MM.1S (cell line): ENCODE measurements around the gene CALB2.

ENCODE experiments used
- DNase-seq: peaks from one replicate; pipeline ENCODE4 v3.0.0-alpha.2; 2015
- H2AFZ ChIP-seq: fragments of 300-600 bp; sonication (generic); 2 replicates; pipeline ENCODE4 v1.6.0; 2016; ENCODE audit warnings: antibody characterized with exemption, low read length
- H3F3A ChIP-seq: fragments of 300-600 bp; sonication (generic); 2 replicates; pipeline ENCODE4 v1.6.1; 2016; ENCODE audit warnings: mild to moderate bottlenecking, antibody characterized with exemption, low read length, moderate library complexity, mixed read lengths; ENCODE audit not compliant: insufficient read depth
- H3K27ac ChIP-seq: fragments of 300-600 bp; sonication (generic); 2 replicates; pipeline ENCODE4 v1.5.1; 2016; ENCODE audit warnings: mild to moderate bottlenecking, low read length
- H3K27me3 ChIP-seq: fragments of 300-600 bp; sonication (generic); replicated peaks from 2 replicates; pipeline ENCODE4 v1.6.0; 2016; ENCODE audit warnings: low read length; ENCODE audit not compliant: insufficient read depth
- H3K36me3 ChIP-seq: fragments of 300-600 bp; sonication (generic); replicated peaks from 2 replicates; pipeline ENCODE4 v1.6.1; 2016; ENCODE audit warnings: mild to moderate bottlenecking, low read length, mixed read lengths; ENCODE audit not compliant: insufficient read depth
- H3K4me1 ChIP-seq: fragments of 300-600 bp; sonication (generic); 2 replicates; pipeline ENCODE4 v1.6.1; 2016; ENCODE audit warnings: low read length, mixed read lengths
- H3K4me2 ChIP-seq: fragments of 300-600 bp; sonication (generic); 2 replicates; pipeline ENCODE4 v1.6.0; 2016; ENCODE audit warnings: low read depth, low read length
- H3K4me3 ChIP-seq: fragments of 300-600 bp; sonication (generic); 2 replicates; pipeline ENCODE4 v1.5.1; 2016; ENCODE audit warnings: low read length, mixed read lengths
- H3K79me2 ChIP-seq: fragments of 300-600 bp; sonication (generic); 2 replicates; pipeline ENCODE4 v1.6.1; 2016; ENCODE audit warnings: mixed run types, low read length, mixed read lengths
- H3K9ac ChIP-seq: fragments of 300-600 bp; sonication (generic); 2 replicates; pipeline ENCODE4 v1.6.1; 2016; ENCODE audit warnings: low read length, mixed read lengths
- H3K9me2 ChIP-seq: fragments of 300-600 bp; sonication (generic); replicated peaks from 2 replicates; pipeline ENCODE4 v1.6.1; 2016; ENCODE audit warnings: mild to moderate bottlenecking, low read length, mixed read lengths; ENCODE audit not compliant: insufficient read depth
- H3K9me3 ChIP-seq: fragments of 300-600 bp; sonication (generic); replicated peaks from 2 replicates; pipeline ENCODE4 v1.6.1; 2016; ENCODE audit warnings: mild to moderate bottlenecking, low read length, mixed read lengths; ENCODE audit not compliant: insufficient read depth
- H4K20me1 ChIP-seq: fragments of 300-600 bp; sonication (generic); 2 replicates; pipeline ENCODE4 v1.6.1; 2016; ENCODE audit warnings: mild to moderate bottlenecking, low read length, moderate library complexity, mixed read lengths; ENCODE audit not compliant: insufficient read depth
- EZH2 ChIP-seq: fragments of 300-600 bp; sonication (generic); optimal IDR thresholded peaks from 2 replicates; pipeline ENCODE3; 2017; ENCODE audit warnings: low read depth, mild to moderate bottlenecking, antibody characterized with exemption, low read length, mixed read lengths
- EZH2phosphoT487 ChIP-seq: fragments of 300-600 bp; sonication (generic); IDR thresholded peaks from 2 replicates; pipeline ENCODE4 v1.6.1; 2018; ENCODE audit warnings: antibody characterized with exemption, low read length
- TF ChIP-seq, protein P1 (sequence below): fragments of 300-600 bp; sonication (generic); IDR thresholded peaks from 2 replicates; pipeline ENCODE4 v1.5.1; 2016; ENCODE audit warnings: antibody characterized with exemption, low read length, mixed read lengths

The CALB2 gene

DNA sequence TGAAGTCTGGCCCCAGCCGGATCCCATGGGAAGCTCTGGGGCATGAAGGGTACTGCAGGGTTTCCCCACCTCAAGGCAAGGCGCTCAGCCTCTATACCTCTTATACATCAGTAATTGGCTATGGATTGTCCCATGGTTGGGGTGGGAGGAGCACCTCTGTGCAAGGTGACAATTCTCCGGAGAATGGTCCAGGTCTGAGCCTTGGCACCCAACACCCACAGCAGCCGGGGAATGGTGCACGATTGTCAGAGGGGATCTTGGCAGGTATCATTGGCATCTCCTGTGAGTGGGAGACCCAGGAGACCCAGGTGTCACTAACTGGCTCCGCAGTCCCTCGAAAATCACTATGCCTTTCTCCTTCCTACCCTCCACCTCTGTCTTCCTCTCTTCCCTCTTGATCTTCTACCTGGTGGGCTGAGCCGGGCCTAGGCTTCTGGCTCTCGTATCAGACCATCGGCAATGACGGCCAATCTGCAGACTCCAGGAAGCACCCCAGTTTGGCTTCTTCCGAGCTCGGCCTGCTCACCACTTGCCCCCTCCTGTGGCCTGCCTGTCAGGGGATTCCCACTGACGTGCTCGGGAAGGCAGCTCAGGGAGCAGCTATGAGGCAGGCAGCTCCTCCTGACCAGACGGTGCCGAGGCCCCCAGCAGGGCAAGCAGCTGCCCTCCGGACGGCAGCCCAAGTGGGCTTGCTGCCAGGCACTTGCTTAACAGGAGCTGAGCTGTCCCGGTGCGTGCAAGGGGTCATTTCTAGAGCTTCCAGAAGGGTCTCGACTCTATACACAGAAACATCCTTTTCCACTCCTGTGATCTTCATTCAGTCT, 10.0 kb upstream of the CALB2 start:
- no peak overlapping the region for H3K9ac ChIP-seq
- no peak overlapping the region for H3K4me2 ChIP-seq
- no peaks in the 10 kb centered on the region for H3K79me2 ChIP-seq
- no peak overlapping the region for H3K4me3 ChIP-seq
- no peaks in the 10 kb centered on the region for H3K9me2 ChIP-seq
- no peaks in the 10 kb centered on the region for H4K20me1 ChIP-seq
- no peaks in the 10 kb centered on the region for H3F3A ChIP-seq
- H3K36me3 ChIP-seq, result no peaks in the 10 kb centered on the region
- no peaks in the 10 kb centered on the region for H3K9me3 ChIP-seq
- H3K4me1 ChIP-seq, result no peaks in the 10 kb centered on the region
- no peak for DNase-seq
- no peak overlapping the region for H2AFZ ChIP-seq
- H3K27ac ChIP-seq, result no peak overlapping the region
- TF ChIP-seq, protein P1, sequence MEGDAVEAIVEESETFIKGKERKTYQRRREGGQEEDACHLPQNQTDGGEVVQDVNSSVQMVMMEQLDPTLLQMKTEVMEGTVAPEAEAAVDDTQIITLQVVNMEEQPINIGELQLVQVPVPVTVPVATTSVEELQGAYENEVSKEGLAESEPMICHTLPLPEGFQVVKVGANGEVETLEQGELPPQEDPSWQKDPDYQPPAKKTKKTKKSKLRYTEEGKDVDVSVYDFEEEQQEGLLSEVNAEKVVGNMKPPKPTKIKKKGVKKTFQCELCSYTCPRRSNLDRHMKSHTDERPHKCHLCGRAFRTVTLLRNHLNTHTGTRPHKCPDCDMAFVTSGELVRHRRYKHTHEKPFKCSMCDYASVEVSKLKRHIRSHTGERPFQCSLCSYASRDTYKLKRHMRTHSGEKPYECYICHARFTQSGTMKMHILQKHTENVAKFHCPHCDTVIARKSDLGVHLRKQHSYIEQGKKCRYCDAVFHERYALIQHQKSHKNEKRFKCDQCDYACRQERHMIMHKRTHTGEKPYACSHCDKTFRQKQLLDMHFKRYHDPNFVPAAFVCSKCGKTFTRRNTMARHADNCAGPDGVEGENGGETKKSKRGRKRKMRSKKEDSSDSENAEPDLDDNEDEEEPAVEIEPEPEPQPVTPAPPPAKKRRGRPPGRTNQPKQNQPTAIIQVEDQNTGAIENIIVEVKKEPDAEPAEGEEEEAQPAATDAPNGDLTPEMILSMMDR, result no peak
- no peak for TF ChIP-seq EZH2
- TF ChIP-seq EZH2phosphoT487, result no peak
- 0 out of 2 replicates have a peak, but pooled peaks cover 3% of the 10 kb centered on the region for H3K27me3 ChIP-seq

DNA sequence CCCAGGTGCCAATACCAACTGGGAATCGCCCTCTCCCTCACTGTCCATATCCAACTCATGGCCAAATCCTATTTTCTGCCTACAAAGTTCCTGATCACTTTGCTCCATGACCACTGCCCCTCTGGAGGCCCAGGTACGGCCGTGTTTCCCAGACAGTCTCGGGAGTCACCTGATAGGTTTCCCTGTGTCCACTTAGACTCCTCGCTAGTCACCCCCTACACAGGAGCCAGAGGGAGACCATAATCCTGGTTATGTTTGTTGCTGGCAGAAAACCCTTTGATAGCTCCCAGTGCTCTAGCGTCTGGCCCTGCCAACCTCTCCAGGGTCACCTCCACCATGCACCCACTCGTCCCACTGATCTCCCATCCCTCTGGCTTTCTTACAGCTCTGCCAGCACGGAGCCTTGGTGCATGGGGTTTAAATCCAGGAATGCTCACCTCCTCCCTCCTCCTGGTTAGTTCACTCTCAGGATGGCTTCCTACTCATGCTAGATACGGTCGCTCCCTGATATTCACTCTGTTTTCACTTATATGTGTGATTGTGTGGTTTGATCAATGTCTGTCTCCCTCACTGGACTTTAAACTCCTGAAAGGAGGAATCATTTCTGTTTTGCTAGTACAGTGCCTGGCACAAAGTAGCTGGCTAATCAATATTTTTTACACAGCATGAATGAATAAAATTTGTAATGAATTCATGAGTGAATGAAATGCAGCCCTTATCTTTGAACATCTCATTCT, 7.5 kb upstream of the CALB2 start:
- no peak overlapping the region for H3K4me3 ChIP-seq
- no peaks in the 10 kb centered on the region for H3K9me2 ChIP-seq
- DNase-seq, result no peak
- H3K27ac ChIP-seq, result no peak overlapping the region
- H3F3A ChIP-seq, result no peaks in the 10 kb centered on the region
- H3K36me3 ChIP-seq, result no peaks in the 10 kb centered on the region
- no peaks in the 10 kb centered on the region for H3K79me2 ChIP-seq
- peaks cover 9% of the 10 kb centered on the region; the same call in 1 of the 2 replicates for H3K27me3 ChIP-seq
- H2AFZ ChIP-seq, result no peak overlapping the region
- no peak overlapping the region for H3K4me2 ChIP-seq
- no peaks in the 10 kb centered on the region for H3K9me3 ChIP-seq
- no peak overlapping the region for H3K9ac ChIP-seq
- no peaks in the 10 kb centered on the region for H3K4me1 ChIP-seq
- TF ChIP-seq, protein P1, result no peak
- TF ChIP-seq EZH2, result no peak
- no peaks in the 10 kb centered on the region for H4K20me1 ChIP-seq

GRCh38 chr16:71351558-71351901, 7.0 kb upstream of the CALB2 start:
- Histone ChIP-seq H3K9me3 (no peaks in the 10 kb centered on the region), H3K4me1 (no peaks in the 10 kb centered on the region), H3K27ac (no peak overlapping the region), H3K9me2 (no peaks in the 10 kb centered on the region), H3F3A (no peaks in the 10 kb centered on the region), H2AFZ (no peak overlapping the region), H3K36me3 (no peaks in the 10 kb centered on the region), H3K9ac (no peak overlapping the region), H3K4me2 (no peak overlapping the region), H3K4me3 (no peak overlapping the region), H4K20me1 (no peaks in the 10 kb centered on the region), H3K79me2 (no peaks in the 10 kb centered on the region), H3K27me3 (peaks cover 13% of the 10 kb centered on the region)
- TF ChIP-seq EZH2 (no peak), EZH2phosphoT487 (no peak)
- TF ChIP-seq, protein P1, result no peak
- no peak for DNase-seq
